SK-N-SH (cell line): ENCODE measurements around the gene GPX6. TPM values are rescaled to one million over a fixed set of nuclear protein-coding genes. Genes with fewer than 3 reads are reported as not detected.

Experiments
- CTCF ChIA-PET: fragments of 300-600, 350-600 bp; formaldehyde crosslinking; extraction: SDS; loops from one replicate; lab custom pipeline; 2021; lab: Yijun Ruan, JAX
- POLR2A ChIA-PET: fragments of 350-600 bp; sonication (Branson Sonifier 250); formaldehyde crosslinking; extraction: SDS; loops from one replicate; lab custom pipeline; 2020; ENCODE audit warnings: antibody characterized with exemption, inconsistent platforms; lab: Yijun Ruan, JAX
- DNase-seq: peaks from one replicate; pipeline ENCODE4 v3.0.0; 2012
- H2AFZ ChIP-seq: fragments of 200-600 bp; sonication (generic); 2 replicates; pipeline ENCODE4 v1.8.1; 2016; ENCODE audit warnings: antibody characterized with exemption, mild to moderate bottlenecking, low read depth
- H3F3A ChIP-seq: fragments of 200-600 bp; sonication (generic); replicated peaks from 2 replicates; pipeline ENCODE3; 2016; ENCODE audit warnings: antibody characterized with exemption, mild to moderate bottlenecking; ENCODE audit not compliant: insufficient read depth
- H3K27ac ChIP-seq, 2 experiments: fragments of 200-500 bp in 1 of 2; fragments of 200-600 bp in 1 of 2; sonication (Bioruptor generic) in 1 of 2; sonication (generic), shearing (Covaris generic) in 1 of 2; 2 replicates each; pipeline versions ENCODE4 v1.5.1 to v1.6.1; 2014 to 2016; ENCODE audit warnings: low read depth in 2 of 2, inconsistent platforms in 1 of 2, low read length in 1 of 2, mild to moderate bottlenecking in 1 of 2, mixed read lengths in 1 of 2
- H3K27me3 ChIP-seq: fragments of 200-600 bp; sonication (generic), shearing (Covaris generic); 2 replicates; pipeline ENCODE4 v1.6.1; 2016; ENCODE audit warnings: mixed run types; ENCODE audit not compliant: insufficient read depth
- H3K36me3 ChIP-seq, 2 experiments: fragments of 200-500 bp in 1 of 2; fragments of 200-600 bp in 1 of 2; sonication (Bioruptor generic) in 1 of 2; sonication (generic) in 1 of 2; replicated peaks in 1 of 2; 2 replicates each; pipeline versions ENCODE3 to v1.5.1; 2014 to 2016; ENCODE audit warnings: low read length in 1 of 2, mild to moderate bottlenecking in 1 of 2; ENCODE audit not compliant: insufficient read depth in 2 of 2, control insufficient read depth in 1 of 2
- H3K4me1 ChIP-seq, 2 experiments: fragments of 200-500 bp in 1 of 2; fragments of 200-600 bp in 1 of 2; sonication (Bioruptor generic) in 1 of 2; sonication (generic), shearing (Covaris generic) in 1 of 2; 2 replicates each; pipeline versions ENCODE4 v1.5.1 to v1.6.1; 2014 to 2016; ENCODE audit warnings: low read depth in 1 of 2, low read length in 1 of 2, mixed run types in 1 of 2; ENCODE audit not compliant: insufficient read depth in 2 of 2, control insufficient read depth in 1 of 2
- H3K4me2 ChIP-seq: fragments of 200-600 bp; sonication (generic), shearing (Covaris generic); 2 replicates; pipeline ENCODE4 v1.6.1; 2017; ENCODE audit warnings: mixed run types
- H3K4me3 ChIP-seq, 2 experiments: fragments of 200-500 bp in 1 of 2; fragments of 200-600 bp in 1 of 2; sonication (Bioruptor generic) in 1 of 2; sonication (generic), shearing (Covaris generic) in 1 of 2; 2 replicates each; pipeline versions ENCODE4 v1.5.1 to v1.8.1; 2014 to 2016; ENCODE audit warnings: low read depth in 2 of 2, inconsistent platforms in 1 of 2, low read length in 1 of 2, mild to moderate bottlenecking in 1 of 2, mixed read lengths in 1 of 2, moderate library complexity in 1 of 2
- H3K79me2 ChIP-seq: fragments of 200-600 bp; sonication (generic); 2 replicates; pipeline ENCODE4 v1.8.1; 2017; ENCODE audit warnings: mild to moderate bottlenecking; ENCODE audit not compliant: insufficient read depth
- H3K9ac ChIP-seq: fragments of 200-600 bp; sonication (generic); 2 replicates; pipeline ENCODE4 v1.6.1; 2017; ENCODE audit warnings: mixed run types
- H3K9me2 ChIP-seq: fragments of 200-600 bp; sonication (generic); 2 replicates; pipeline ENCODE4 v1.6.1; 2017; ENCODE audit warnings: mixed run types
- H3K9me3 ChIP-seq: fragments of 200-600 bp; sonication (generic); 2 replicates; pipeline ENCODE4 v1.6.1; 2017; ENCODE audit warnings: mixed run types, mild to moderate bottlenecking, moderate library complexity
- H4K20me1 ChIP-seq: fragments of 200-600 bp; sonication (generic); 2 replicates; pipeline ENCODE4 v1.6.1; 2017; ENCODE audit warnings: mild to moderate bottlenecking, mixed run types; ENCODE audit not compliant: insufficient read depth
- ELF1 ChIP-seq: IDR thresholded peaks from 2 replicates; pipeline ENCODE4 v1.4.0; 2012
- FOXM1 ChIP-seq: IDR thresholded peaks from 2 replicates; pipeline ENCODE4 v1.4.0; 2012; ENCODE audit warnings: low read depth, mild to moderate bottlenecking
- GATA2 ChIP-seq: sonication (generic); formaldehyde crosslinking; IDR thresholded peaks from 2 replicates; pipeline ENCODE4 v1.5.0; 2020; ENCODE audit warnings: mild to moderate bottlenecking, missing genetic modification reagents
- MEF2A ChIP-seq: IDR thresholded peaks from 2 replicates; pipeline ENCODE4 v1.4.0; 2012; ENCODE audit warnings: low read depth, borderline replicate concordance
- MXI1 ChIP-seq: IDR thresholded peaks from 2 replicates; pipeline ENCODE4 v1.6.1; 2012; ENCODE audit warnings: mild to moderate bottlenecking, low read depth, low read length, improper control_type of control experiment
- NRF1 ChIP-seq: IDR thresholded peaks from 2 replicates; pipeline ENCODE4 v1.6.1; 2012; ENCODE audit warnings: low read depth, mild to moderate bottlenecking, low read length
- RAD21 ChIP-seq: IDR thresholded peaks from 2 replicates; pipeline ENCODE4 v1.6.1; 2012; ENCODE audit warnings: mild to moderate bottlenecking, low read length
- RCOR1 ChIP-seq: fragments of 150-350 bp; IDR thresholded peaks from 2 replicates; pipeline ENCODE4 v1.6.1; 2017; ENCODE audit warnings: antibody characterized with exemption, low read length
- RXRA ChIP-seq: IDR thresholded peaks from 2 replicates; pipeline ENCODE4 v1.4.0; 2012; ENCODE audit warnings: low read depth, mild to moderate bottlenecking, borderline replicate concordance
- TAF1 ChIP-seq: IDR thresholded peaks from 2 replicates; pipeline ENCODE4 v1.6.1; 2012; ENCODE audit warnings: low read depth, mild to moderate bottlenecking, low read length, moderate library complexity, borderline replicate concordance
- YY1 ChIP-seq: IDR thresholded peaks from 2 replicates; pipeline ENCODE4 v1.4.0; 2012; ENCODE audit warnings: low read depth, mild to moderate bottlenecking
- polyA plus RNA-seq, 3 experiments: library from polyadenylated mRNA; depleted of rRNA; stranded (reverse); fragments of >200 nt; gene quantifications; 2 replicates each; pipeline ENCODE4 v1.2.3, GENCODE V29; 2012
- TF ChIP-seq, protein P1 (sequence below): IDR thresholded peaks from 2 replicates; pipeline ENCODE4; 2012
- TF ChIP-seq, protein P2 (sequence below): IDR thresholded peaks from 2 replicates; pipeline ENCODE4 v1.6.1; 2012; ENCODE audit warnings: mild to moderate bottlenecking, low read depth, low read length, moderate library complexity
- TF ChIP-seq, protein P3 (sequence below): fragments of 150-350 bp; IDR thresholded peaks from 2 replicates; pipeline ENCODE4 v1.6.1; 2016; ENCODE audit warnings: mild to moderate bottlenecking, low read depth, low read length

Gene GPX6
- polyA plus RNA-seq, 1 of the 3 experiments (the other 2 are of a cell fraction): not detected

DNA sequence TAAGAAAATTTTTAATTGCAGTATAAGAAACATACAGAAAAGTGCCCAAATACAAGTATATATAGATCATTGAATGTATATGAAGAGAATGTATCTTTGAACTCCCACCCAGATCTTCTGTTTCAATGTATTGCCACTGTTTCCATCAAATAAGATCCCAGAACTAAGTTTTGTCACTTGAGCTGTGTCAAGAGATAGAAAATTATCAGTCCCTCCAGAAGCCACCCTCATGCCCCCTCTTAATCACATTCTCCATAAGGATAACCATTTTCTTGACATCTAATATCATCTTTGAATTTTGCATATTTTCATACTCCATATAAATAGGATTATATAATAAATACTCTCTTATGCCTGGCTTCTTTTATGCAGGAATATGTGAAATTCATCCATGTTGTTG is 30.4 kb upstream of the GPX6 start:
- Histone ChIP-seq H2AFZ (no peak overlapping the region), H4K20me1 (no peaks in the 10 kb centered on the region), H3K9ac (no peak overlapping the region), H3K9me2 (0 out of 2 replicates have a peak, but pooled peaks cover 3% of the 10 kb centered on the region), H3K27me3 (no peaks in the 10 kb centered on the region), H3K27ac (no peak overlapping the region), H3F3A (no peaks in the 10 kb centered on the region), H3K4me2 (no peak overlapping the region), H3K4me1 (no peaks in the 10 kb centered on the region; a peak in 2 of 4 replicates), H3K36me3 (no peaks in the 10 kb centered on the region), H3K79me2 (no peaks in the 10 kb centered on the region), H3K9me3 (no peaks in the 10 kb centered on the region), H3K4me3 (no peak overlapping the region)
- ChIA-PET POLR2A (no interaction called here), CTCF (no interaction called here)
- no peak for TF ChIP-seq RXRA
- no peak for TF ChIP-seq FOXM1
- no peak for TF ChIP-seq GATA2 (CRISPR knock-in tag)
- TF ChIP-seq, protein P1, sequence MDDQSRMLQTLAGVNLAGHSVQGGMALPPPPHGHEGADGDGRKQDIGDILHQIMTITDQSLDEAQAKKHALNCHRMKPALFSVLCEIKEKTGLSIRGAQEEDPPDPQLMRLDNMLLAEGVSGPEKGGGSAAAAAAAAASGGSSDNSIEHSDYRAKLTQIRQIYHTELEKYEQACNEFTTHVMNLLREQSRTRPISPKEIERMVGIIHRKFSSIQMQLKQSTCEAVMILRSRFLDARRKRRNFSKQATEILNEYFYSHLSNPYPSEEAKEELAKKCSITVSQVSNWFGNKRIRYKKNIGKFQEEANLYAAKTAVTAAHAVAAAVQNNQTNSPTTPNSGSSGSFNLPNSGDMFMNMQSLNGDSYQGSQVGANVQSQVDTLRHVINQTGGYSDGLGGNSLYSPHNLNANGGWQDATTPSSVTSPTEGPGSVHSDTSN: no peak
- no peak for TF ChIP-seq RCOR1
- TF ChIP-seq MEF2A: no peak
- TF ChIP-seq ELF1: no peak
- TF ChIP-seq, protein P2, sequence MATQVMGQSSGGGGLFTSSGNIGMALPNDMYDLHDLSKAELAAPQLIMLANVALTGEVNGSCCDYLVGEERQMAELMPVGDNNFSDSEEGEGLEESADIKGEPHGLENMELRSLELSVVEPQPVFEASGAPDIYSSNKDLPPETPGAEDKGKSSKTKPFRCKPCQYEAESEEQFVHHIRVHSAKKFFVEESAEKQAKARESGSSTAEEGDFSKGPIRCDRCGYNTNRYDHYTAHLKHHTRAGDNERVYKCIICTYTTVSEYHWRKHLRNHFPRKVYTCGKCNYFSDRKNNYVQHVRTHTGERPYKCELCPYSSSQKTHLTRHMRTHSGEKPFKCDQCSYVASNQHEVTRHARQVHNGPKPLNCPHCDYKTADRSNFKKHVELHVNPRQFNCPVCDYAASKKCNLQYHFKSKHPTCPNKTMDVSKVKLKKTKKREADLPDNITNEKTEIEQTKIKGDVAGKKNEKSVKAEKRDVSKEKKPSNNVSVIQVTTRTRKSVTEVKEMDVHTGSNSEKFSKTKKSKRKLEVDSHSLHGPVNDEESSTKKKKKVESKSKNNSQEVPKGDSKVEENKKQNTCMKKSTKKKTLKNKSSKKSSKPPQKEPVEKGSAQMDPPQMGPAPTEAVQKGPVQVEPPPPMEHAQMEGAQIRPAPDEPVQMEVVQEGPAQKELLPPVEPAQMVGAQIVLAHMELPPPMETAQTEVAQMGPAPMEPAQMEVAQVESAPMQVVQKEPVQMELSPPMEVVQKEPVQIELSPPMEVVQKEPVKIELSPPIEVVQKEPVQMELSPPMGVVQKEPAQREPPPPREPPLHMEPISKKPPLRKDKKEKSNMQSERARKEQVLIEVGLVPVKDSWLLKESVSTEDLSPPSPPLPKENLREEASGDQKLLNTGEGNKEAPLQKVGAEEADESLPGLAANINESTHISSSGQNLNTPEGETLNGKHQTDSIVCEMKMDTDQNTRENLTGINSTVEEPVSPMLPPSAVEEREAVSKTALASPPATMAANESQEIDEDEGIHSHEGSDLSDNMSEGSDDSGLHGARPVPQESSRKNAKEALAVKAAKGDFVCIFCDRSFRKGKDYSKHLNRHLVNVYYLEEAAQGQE: no peak
- TF ChIP-seq RAD21: no peak
- TF ChIP-seq TAF1: no peak
- TF ChIP-seq, protein P3, sequence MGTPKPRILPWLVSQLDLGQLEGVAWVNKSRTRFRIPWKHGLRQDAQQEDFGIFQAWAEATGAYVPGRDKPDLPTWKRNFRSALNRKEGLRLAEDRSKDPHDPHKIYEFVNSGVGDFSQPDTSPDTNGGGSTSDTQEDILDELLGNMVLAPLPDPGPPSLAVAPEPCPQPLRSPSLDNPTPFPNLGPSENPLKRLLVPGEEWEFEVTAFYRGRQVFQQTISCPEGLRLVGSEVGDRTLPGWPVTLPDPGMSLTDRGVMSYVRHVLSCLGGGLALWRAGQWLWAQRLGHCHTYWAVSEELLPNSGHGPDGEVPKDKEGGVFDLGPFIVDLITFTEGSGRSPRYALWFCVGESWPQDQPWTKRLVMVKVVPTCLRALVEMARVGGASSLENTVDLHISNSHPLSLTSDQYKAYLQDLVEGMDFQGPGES: no peak
- no peak for TF ChIP-seq NRF1
- no peak for TF ChIP-seq YY1
- no peak for TF ChIP-seq MXI1
- no peak for DNase-seq
